Testis (tissue), 3 donors: ENCODE data around the gene DNAH17. TPM values are rescaled to one million over a fixed set of nuclear protein-coding genes. Genes with fewer than 3 reads are reported as not detected.

ENCODE experiments used
- DNase-seq: peaks from one replicate; pipeline ENCODE4 v3.0.0-alpha.2; 2019
- H3K27ac ChIP-seq, 2 donors: fragments of 200-600 bp; sonication (generic); one replicate each; pipeline ENCODE4 v1.5.1; 2019
- H3K27me3 ChIP-seq: fragments of 200-600 bp; sonication (generic); one replicate; pipeline ENCODE4 v1.5.1; 2019
- H3K36me3 ChIP-seq: fragments of 200-600 bp; sonication (generic); one replicate; pipeline ENCODE4 v1.5.1; 2017; ENCODE audit warnings: low read depth; ENCODE audit errors: missing control alignments
- H3K4me1 ChIP-seq: fragments of 200-600 bp; sonication (generic); one replicate; pipeline ENCODE4 v1.5.1; 2019
- H3K4me3 ChIP-seq, 2 donors: fragments of 200-600 bp; sonication (generic); one replicate each; pipeline ENCODE4 v1.5.1; 2017 to 2019
- H3K9me3 ChIP-seq: fragments of 200-600 bp; sonication (generic); one replicate; pipeline ENCODE4 v1.5.1; 2017
- POLR2A ChIP-seq: fragments of 450-650 bp; IDR thresholded peaks from one replicate; pipeline ENCODE4 v1.6.1; 2017; ENCODE audit warnings: antibody characterized with exemption, mild to moderate bottlenecking, moderate library complexity
- WGBS, 2 donors: methylation state at CpG; one replicate each; pipeline ENCODE4 v1.1.5; 2018; 5-methylcytosine and 5-hydroxymethylcytosine counted together
- intact Hi-C: fragments of 100-400 bp; cut with DNase I; formaldehyde crosslinking; loops from one replicate; pipeline ENCODE4 v1.15.1; 2023; ENCODE audit warnings: low total_unique reads
- polyA plus RNA-seq: library from polyadenylated mRNA; stranded (reverse); fragments of 350-450 nt; fragmentation: Illumina TruSeq; extraction: RNeasy Lipid Tissue Mini Kit (QIAGEN cat#74804); gene quantifications from one replicate; pipeline ENCODE4 v1.2.3, GENCODE V29; 2014; ENCODE audit warnings: low read depth, low replicate concordance; ENCODE audit not compliant: insufficient read depth
- total RNA-seq, 2 donors: library from RNA; depleted of rRNA; stranded (reverse); fragments of >200 nt; gene quantifications; one replicate each; pipeline ENCODE4 v1.2.3, GENCODE V29; 2016
- TF ChIP-seq, protein P1 (sequence below), 3 experiments: fragments of 450-650 bp in 2 of 3; fragments of 200-600 bp in 1 of 3; sonication (generic) in 1 of 3; IDR thresholded peaks; one replicate each; pipeline ENCODE4 v1.5.1; 2016 to 2019; ENCODE audit warnings: antibody characterized with exemption in 3 of 3, mild to moderate bottlenecking in 2 of 3, moderate library complexity in 1 of 3

DNAH17 gene
- total and polyA plus RNA-seq, 3 donors from 2014 or later, result 38.5 to 93.1 (median 57.6) TPM

DNA sequence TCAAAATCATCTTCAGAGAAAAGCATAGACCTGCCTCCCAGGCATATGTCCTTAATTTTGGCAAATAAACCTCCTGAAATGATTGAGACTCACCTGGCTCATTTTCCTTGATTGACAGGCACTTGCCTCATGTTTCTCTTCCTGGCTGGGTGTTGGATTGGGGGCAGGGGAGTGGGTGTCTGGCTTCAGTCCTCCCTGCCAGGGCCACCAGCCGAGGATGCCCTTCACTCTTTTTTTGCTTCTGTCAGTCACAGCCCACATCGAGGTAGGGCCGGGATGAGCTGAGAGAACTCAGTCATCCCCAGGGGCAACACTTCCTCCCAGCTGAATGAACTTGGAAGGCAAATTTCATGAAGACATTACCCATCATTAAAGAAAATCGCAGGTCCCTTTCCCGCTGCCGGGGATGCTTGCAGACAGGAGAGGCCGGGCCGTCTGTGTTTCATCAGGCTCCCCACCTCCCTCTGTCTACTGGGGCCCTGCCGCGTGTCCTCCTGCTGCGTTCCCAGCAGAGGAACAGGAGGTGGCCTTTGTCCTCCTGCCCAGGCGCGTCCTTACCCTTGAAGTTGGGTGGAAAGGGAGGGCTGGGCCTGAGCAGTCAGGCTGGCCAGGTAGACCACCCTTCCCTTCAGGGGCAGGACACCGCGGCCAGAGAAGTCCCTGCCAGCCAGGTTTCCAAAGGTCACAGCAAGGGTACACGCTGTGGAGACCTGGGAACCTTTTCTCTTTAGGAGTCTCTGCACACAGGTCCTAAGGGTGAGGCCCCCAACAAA is 11.2 kb upstream of the DNAH17 start:
- Histone ChIP-seq H3K27me3 (no peaks in the 10 kb centered on the region), H3K9me3 (no peaks in the 10 kb centered on the region), H3K36me3 (no peaks in the 10 kb centered on the region), H3K4me1 (no peaks in the 10 kb centered on the region), H3K27ac (no peak overlapping the region), H3K4me3 (no peak overlapping the region)
- no peak for DNase-seq
- 62 to 81% methylated on average over 9 to 16 of the region's 16 CpGs for WGBS, 2 donors
- TF ChIP-seq, protein P1, sequence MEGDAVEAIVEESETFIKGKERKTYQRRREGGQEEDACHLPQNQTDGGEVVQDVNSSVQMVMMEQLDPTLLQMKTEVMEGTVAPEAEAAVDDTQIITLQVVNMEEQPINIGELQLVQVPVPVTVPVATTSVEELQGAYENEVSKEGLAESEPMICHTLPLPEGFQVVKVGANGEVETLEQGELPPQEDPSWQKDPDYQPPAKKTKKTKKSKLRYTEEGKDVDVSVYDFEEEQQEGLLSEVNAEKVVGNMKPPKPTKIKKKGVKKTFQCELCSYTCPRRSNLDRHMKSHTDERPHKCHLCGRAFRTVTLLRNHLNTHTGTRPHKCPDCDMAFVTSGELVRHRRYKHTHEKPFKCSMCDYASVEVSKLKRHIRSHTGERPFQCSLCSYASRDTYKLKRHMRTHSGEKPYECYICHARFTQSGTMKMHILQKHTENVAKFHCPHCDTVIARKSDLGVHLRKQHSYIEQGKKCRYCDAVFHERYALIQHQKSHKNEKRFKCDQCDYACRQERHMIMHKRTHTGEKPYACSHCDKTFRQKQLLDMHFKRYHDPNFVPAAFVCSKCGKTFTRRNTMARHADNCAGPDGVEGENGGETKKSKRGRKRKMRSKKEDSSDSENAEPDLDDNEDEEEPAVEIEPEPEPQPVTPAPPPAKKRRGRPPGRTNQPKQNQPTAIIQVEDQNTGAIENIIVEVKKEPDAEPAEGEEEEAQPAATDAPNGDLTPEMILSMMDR (IDR thresholded peaks at IDR 0.05), result no peak
- no peak for TF ChIP-seq POLR2A
- intact Hi-C loops, result no loop called here

DNA sequence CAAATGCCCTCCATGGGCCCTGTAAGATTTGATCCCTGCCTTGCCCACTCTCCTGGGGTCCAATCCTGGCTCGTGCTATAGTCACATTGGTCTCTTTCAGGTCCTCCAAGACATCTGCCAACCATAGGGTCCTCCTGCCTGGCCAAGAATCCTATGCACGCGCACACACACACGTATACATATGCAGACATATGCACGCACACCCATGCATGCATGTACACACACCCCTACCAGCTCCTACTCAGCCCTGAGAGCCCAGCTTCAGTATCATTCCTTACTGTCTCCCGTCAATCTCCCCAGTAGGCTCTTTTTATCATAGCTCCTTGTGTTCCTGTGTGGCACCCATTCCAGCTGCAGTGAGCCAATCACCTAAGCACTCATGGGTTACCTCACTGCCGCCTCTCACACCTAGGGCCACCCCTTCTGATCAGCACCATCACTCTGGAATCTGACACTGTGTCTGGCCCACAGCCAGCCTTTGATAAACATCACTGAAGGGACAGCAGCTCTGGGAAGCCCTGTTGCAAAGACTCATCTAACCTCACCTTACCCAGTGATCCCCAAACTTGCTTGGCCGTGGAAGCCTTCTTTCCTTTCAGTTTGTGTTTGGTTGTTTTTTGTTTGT is 7.9 kb upstream of the DNAH17 start:
- no peaks in the 10 kb centered on the region for H3K4me1 ChIP-seq
- no peaks in the 10 kb centered on the region for H3K27me3 ChIP-seq
- no peaks in the 10 kb centered on the region for H3K36me3 ChIP-seq
- WGBS, 2 donors, result 95% methylated on average over 8 of the region's 8 CpGs
- no peaks in the 10 kb centered on the region for H3K9me3 ChIP-seq
- no peak overlapping the region for H3K4me3 ChIP-seq
- TF ChIP-seq, protein P1 (IDR thresholded peaks at IDR 0.05), result no peak
- TF ChIP-seq POLR2A, result no peak
- H3K27ac ChIP-seq, result no peak overlapping the region
- no peak for DNase-seq
- intact Hi-C loops, result no loop called here

DNA sequence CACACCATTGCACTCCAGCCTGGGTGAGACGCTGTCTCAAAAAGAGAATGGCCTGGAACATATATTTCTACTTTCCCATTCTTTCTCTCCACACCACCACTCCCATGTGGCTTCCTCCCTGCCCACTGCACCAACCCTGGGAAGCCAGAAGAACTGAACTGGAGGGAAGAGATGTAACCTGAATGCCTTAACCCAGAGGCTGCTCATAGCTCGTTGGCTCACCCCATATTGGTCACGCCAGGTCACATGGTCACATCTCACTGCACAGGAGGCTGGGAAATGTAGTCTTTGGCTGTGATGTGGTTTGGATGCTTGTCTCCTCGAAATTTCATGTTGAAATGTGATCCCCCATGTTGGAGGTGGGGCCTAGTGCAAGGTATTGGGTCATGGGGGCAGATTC is 5.9 kb upstream of the DNAH17 start:
- TF ChIP-seq POLR2A, result no peak
- TF ChIP-seq, protein P1 (IDR thresholded peaks at IDR 0.05), result no peak
- Histone ChIP-seq H3K27ac (no peak overlapping the region), H3K9me3 (no peaks in the 10 kb centered on the region), H3K36me3 (no peaks in the 10 kb centered on the region), H3K4me3 (no peak overlapping the region), H3K27me3 (no peaks in the 10 kb centered on the region), H3K4me1 (no peaks in the 10 kb centered on the region)
- no peak for DNase-seq
- 54 to 76% methylated on average over 4 of the region's 4 CpGs for WGBS, 2 donors
- intact Hi-C loops, result no loop called here

DNA sequence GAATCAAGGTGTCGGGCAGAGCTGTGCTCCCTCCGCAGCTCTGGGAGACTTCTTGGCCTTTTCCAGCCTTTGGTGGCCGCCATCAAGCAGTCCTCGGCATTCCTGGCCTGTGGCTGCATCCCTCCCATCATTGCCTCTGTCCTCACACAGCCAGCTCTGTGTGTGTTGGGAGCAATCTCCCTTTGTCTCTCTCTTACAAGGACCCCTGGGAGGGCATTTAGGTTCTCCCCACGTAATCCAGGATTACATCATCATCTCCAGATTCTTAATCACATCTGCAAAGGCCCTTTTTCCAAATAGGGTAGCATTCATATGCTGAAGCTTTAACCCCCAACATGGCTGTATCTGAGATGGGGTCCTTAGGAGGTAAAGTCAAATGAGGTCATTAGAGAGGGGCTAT is 4.1 kb upstream of the DNAH17 start:
- no peak overlapping the region for H3K27ac ChIP-seq
- DNase-seq, result no peak
- TF ChIP-seq POLR2A, result no peak
- TF ChIP-seq, protein P1 (IDR thresholded peaks at IDR 0.05), result no peak
- WGBS, 2 donors, result 88 to 90% methylated on average over 5 of the region's 5 CpGs
- H3K4me3 ChIP-seq, result no peak overlapping the region
- H3K4me1 ChIP-seq, result no peaks in the 10 kb centered on the region
- no peaks in the 10 kb centered on the region for H3K27me3 ChIP-seq
- intact Hi-C loops, result no loop called here
- H3K36me3 ChIP-seq, result no peaks in the 10 kb centered on the region
- no peaks in the 10 kb centered on the region for H3K9me3 ChIP-seq
